A549 (cell line): ENCODE data around the gene ZSWIM3.

ENCODE experiments used
- CHD4 ChIP-seq: fragments of 200-600 bp; sonication (generic); IDR thresholded peaks from 2 replicates; pipeline ENCODE4 v1.6.1; 2016; ENCODE audit warnings: antibody characterized with exemption, mild to moderate bottlenecking, borderline replicate concordance
- ESRRA ChIP-seq: fragments of 150-350 bp; IDR thresholded peaks from 2 replicates; pipeline ENCODE4 v1.6.1; 2014; ENCODE audit warnings: mild to moderate bottlenecking, low read length, borderline replicate concordance
- MYC ChIP-seq: IDR thresholded peaks from 2 replicates; pipeline ENCODE4 v1.6.1; 2012; ENCODE audit warnings: mild to moderate bottlenecking, inconsistent platforms, low read length, improper control_type of control experiment, borderline replicate concordance
- RAD21 ChIP-seq, 2 experiments: fragments of >200 bp in 1 of 2; sonication (Bioruptor Twin) in 1 of 2; formaldehyde crosslinking in 1 of 2; IDR thresholded peaks in 1 of 2; conservative IDR thresholded peaks in 1 of 2; 2 replicates in 1 of 2; 3 replicates in 1 of 2; pipeline ENCODE4 v1.6.1; 2012 to 2018; ENCODE audit warnings: inconsistent platforms in 1 of 2
- RCOR1 ChIP-seq: fragments of 150-350 bp; IDR thresholded peaks from 2 replicates; pipeline ENCODE4 v1.6.1; 2014; ENCODE audit warnings: antibody characterized with exemption, low read length, low read depth
- SREBF2 ChIP-seq: fragments of 450-650 bp; IDR thresholded peaks from 2 replicates; pipeline ENCODE4 v1.6.1; 2014; ENCODE audit warnings: mild to moderate bottlenecking, moderate library complexity
- ZSCAN20 ChIP-seq: fragments of 250-450 bp; sonication (Bioruptor Pico); IDR thresholded peaks from 2 replicates; pipeline ENCODE4 v1.8.0; 2022; ENCODE audit warnings: mild to moderate bottlenecking, moderate library complexity
- TF ChIP-seq, protein P1 (sequence below): fragments of >200 bp; sonication (Bioruptor Twin); formaldehyde crosslinking; IDR thresholded peaks from 3 replicates; pipeline ENCODE4 v1.5.1; 2016
- TF ChIP-seq, protein P2 (sequence below): fragments of 250-450 bp; sonication (Bioruptor Pico); IDR thresholded peaks from 2 replicates; pipeline ENCODE4 v1.5.0; 2020; ENCODE audit warnings: low read depth, mild to moderate bottlenecking, moderate library complexity

DNA sequence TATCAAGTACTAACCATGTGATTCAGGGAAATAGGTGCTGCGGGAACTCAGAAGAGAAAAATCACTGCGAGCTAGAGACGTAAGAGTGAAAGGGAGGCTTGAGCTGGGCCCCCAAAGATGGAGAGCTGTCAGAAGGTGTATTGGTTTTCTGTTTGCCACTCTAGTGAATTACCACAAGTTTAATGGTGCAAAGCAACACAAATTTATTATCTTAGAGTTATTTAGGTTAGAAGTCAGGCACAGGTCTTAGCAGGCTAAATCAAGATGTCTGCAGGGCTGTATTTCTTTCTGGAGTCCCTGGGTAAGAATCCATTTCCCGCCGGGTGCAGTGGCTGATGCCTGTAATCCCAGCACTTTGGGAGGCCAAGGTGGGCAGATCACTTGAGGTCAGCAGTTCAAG is 2.5 kb downstream of the ZSWIM3 start:
- TF ChIP-seq, protein P1, sequence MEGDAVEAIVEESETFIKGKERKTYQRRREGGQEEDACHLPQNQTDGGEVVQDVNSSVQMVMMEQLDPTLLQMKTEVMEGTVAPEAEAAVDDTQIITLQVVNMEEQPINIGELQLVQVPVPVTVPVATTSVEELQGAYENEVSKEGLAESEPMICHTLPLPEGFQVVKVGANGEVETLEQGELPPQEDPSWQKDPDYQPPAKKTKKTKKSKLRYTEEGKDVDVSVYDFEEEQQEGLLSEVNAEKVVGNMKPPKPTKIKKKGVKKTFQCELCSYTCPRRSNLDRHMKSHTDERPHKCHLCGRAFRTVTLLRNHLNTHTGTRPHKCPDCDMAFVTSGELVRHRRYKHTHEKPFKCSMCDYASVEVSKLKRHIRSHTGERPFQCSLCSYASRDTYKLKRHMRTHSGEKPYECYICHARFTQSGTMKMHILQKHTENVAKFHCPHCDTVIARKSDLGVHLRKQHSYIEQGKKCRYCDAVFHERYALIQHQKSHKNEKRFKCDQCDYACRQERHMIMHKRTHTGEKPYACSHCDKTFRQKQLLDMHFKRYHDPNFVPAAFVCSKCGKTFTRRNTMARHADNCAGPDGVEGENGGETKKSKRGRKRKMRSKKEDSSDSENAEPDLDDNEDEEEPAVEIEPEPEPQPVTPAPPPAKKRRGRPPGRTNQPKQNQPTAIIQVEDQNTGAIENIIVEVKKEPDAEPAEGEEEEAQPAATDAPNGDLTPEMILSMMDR: no peak
- TF ChIP-seq MYC (no peak), CHD4 (no peak), RAD21 (conservative IDR thresholded peaks at IDR 0.05 in 1 of 2, IDR thresholded peaks at IDR 0.05 in 1 of 2) (no peak), ZSCAN20 (no peak), RCOR1 (no peak), SREBF2 (no peak), ESRRA (no peak)
- TF ChIP-seq, protein P2, sequence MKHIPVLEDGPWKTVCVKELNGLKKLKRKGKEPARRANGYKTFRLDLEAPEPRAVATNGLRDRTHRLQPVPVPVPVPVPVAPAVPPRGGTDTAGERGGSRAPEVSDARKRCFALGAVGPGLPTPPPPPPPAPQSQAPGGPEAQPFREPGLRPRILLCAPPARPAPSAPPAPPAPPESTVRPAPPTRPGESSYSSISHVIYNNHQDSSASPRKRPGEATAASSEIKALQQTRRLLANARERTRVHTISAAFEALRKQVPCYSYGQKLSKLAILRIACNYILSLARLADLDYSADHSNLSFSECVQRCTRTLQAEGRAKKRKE: no peak
